Activated gamma-delta T cell treated with Interleukin-2 at 50 U/mL for 16 hours (primary cell): ENCODE measurements around the gene ARG2.

Experiments
- DNase-seq: peaks from one replicate; pipeline ENCODE4 v3.0.0-alpha.2; 2020

ARG2 gene

DNA sequence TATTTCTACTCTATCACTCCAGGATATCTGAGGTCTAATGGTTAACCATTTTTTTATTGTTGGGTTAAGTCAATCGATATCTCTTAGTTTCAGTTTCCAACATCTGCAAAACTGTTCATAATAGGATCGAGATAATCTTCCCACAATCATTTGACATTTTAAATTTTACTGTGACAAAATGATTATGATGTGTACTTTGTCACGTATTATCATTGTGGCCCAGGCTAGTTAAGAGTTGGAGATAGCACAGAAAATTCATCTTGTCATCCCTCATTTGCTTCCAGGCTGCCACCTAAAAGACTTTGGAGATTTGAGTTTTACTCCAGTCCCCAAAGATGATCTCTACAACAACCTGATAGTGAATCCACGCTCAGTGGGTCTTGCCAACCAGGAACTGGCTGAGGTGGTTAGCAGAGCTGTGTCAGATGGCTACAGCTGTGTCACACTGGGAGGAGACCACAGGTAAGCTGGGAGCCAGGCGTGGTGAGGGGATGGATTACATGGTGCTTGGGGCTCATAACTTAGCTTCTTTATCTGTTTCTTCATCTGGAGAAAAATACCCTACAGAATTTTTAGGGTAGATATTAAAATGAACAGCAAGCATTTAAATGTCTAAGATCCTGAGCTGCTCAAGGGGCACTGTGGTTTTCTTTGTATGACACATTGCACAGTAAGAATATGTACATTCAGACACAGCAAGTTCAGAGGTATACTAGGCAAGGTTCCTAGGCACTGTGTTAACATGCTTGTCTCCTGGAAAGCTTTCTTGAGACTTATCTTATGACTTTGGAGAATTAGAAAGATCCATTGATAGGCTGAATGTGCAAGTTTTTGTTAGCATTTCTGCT is 22.4 kb downstream of the ARG2 start:
- no peak for DNase-seq

DNA sequence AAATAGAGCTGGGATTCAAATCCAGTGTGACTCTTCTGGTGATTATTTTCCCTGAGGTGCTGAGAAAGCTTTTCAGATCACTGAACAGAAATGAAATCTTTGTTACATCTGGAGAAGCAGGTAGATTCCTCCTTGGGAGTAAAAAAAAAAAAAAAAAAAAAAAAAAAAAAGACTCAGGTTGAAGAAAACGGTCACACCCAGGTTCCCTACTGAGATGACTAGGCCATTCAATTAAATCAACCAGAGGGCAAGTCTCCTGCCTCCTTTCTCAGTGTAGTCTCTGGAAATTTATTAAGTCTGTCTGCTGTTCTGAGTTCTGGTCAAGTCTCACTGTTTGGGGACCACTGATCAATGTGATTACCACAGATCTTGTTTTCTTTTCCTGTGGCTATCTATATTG is 24.0 kb downstream of the ARG2 start:
- DNase-seq, result no peak

DNA sequence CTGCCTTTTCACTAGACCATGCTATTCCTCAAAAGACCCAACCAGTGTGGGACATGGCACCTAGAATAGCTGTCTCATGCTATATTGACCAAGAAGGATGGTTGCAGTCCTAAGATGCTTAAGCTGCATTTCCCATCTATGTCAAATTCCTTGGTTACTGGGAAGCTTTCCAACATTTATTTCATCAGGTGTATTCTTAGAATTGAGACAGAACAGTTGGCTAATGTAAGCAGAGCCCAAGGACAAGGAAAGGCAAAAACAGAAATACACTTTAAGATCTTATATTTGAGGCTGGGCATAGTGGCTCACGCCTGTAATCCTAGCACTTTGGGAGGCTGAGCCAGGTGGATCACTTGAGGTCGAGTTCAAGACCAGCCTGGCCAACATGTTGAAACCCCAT is 24.7 kb downstream of the ARG2 start:
- DNase-seq, result no peak

DNA sequence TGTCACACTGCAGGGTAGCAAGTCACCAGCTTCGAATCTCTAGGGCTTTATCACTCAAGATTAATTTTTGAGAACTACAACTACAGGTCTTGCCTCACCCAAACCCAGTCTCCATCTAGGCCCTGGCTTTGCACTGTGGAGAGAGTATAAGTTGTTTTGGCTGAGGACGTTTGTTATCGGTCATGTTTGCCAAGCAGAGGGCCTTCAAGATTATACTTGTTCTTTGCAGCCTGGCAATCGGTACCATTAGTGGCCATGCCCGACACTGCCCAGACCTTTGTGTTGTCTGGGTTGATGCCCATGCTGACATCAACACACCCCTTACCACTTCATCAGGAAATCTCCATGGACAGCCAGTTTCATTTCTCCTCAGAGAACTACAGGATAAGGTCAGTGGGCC is 25.7 kb downstream of the ARG2 start:
- DNase-seq, result no peak

DNA sequence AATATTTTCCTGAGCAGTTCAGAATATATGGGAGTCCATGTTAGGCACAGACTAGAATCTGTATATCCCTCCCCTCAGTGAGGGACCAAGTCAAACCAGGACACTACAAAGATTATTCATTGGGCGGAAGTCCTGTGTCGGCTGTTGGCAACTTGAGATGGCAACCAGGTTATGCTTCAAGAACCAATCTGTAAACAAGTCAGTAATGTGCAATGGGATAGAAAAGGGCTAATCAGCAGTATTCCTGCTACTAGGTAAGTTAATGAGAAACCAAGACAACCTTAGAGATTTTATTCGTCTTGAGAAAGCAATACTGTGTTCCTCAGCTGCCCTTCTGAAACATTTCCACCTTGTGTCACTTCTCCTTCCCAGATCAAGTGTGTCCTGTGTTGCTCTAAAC is 26.4 kb downstream of the ARG2 start:
- no peak for DNase-seq

DNA sequence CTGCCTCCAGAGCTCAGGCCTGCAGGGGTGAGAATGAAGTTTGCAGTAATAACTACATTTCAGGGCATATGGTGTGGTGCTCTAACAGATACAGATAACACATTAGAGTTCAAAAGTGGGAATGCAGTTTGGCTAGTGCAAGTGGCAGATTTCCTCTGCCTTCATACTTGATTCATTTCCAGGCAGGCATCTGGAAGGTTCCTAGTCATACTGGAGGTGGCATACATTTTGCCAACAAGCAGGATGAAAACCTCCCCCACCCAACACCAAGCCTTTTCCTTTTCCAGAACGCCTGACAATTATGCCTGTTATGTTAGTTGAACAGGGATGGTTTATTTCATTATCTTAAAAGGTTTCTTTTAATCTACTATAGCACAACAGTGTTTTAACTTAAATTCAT is 30.4 kb downstream of the ARG2 start:
- DNase-seq, result no peak

DNA sequence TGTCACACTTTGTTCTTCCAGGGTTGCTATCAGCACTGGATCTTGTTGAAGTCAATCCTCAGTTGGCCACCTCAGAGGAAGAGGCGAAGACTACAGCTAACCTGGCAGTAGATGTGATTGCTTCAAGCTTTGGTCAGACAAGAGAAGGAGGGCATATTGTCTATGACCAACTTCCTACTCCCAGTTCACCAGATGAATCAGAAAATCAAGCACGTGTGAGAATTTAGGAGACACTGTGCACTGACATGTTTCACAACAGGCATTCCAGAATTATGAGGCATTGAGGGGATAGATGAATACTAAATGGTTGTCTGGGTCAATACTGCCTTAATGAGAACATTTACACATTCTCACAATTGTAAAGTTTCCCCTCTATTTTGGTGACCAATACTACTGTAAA is 31.0 kb downstream of the ARG2 start:
- no peak for DNase-seq

- no peak for DNase-seq
These were observed 32.5 kb downstream of the ARG2 start for GRCh38 chr14:67652189-67652588.

DNA sequence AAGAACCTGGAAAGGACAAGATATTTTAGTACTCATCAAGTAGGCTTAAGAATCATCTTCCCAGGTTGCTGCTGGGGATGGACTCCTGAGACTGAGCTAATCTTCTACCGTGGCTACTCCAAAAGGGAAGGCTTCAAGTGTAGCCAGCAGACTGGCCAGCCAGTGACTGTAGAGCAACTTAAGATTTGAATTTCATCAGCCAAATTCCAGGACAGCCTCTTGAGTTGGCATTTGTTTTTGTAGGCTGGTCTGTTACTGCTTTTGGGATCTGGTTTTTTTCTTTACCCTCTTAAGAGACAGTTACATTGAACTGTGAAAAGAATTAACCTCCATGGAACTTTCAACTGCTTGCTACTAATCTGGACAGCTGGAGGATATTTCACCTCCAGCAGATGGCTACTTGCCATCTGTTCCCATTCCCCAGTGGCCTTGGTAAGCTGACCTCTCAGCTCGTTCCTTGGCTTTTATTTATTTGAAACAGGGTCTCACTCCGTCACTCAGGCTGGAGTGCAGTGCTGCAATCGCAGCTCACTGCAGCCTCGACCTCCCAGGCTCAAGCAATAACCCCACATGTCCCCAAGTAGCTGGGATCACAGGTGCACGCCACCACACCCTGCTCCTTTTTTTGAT is 34.0 kb downstream of the ARG2 start:
- no peak for DNase-seq

DNA sequence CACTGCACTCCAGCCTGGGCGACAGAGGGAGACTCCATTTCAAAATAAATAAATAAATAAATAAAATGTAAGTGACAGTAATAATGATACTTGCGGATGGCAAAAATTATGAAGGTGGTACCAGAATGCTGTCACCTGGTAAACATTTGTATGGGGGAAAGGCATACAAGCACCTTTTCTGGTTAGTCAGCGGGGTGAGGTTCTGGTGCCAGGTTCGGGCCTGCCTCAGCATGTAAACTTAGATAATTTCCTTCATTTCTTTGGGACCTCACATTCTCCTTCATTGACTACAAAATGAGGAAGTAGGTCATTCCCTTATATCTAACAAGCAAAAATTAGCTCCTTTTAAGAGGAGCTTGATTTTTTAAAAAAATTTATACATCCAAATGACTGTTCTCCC is 43.9 kb downstream of the ARG2 start:
- no peak for DNase-seq

GRCh38 chr14:67665868-67666267 is 46.1 kb downstream of the ARG2 start:
- no peak for DNase-seq

GRCh38 chr14:67666750-67667449 is 47.2 kb downstream of the ARG2 start:
- DNase-seq, result no peak

GRCh38 chr14:67668559-67668958 is 48.8 kb downstream of the ARG2 start:
- no peak for DNase-seq

DNA sequence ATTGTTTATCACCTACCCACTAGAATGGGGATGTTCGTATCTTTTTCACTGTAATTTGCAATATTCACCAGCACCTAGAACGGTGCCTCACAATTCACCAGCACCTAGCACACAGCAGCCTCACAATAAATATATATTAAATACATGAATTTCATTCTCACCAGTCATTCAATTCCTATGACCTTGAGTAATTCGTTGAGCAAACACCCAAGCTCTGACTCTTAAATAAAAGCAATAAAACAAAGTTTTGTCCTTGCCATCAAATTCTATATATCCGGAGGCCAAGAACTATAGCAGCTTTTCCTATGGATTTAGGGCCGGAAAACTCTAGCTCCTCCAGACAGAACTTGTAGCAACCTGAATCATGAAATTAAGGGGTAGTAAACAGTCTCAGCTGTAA is 53.7 kb downstream of the ARG2 start:
- no peak for DNase-seq

DNA sequence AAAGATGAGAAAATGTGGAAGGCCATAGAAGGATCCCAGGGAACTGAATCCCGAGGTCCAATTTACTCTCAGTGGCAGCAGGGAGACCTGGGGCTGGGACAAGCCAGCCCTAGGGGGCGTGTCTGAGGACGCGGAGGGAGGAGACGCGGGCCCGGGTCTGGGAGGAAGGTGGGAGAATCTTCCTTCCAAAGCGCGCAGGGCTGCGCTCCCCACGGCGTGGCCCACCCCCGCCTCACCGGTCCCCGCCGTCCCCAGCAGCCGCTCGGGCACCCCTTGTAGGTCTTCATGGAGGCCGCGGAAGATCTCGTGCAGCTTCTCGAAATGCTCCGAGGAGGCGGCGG is 54.4 kb downstream of the ARG2 start:
- DNase-seq, result peak; percentile 41

- peak; percentile 73 for DNase-seq
These were observed 54.9 kb downstream of the ARG2 start, which contains the start of gene VTI1B for GRCh38 chr14:67674480-67675218. Gene VTI1B, minus strand, starts transcription at chr14:67674632. Its CDS starts 143 bp downstream, at chr14:67674489.

DNA sequence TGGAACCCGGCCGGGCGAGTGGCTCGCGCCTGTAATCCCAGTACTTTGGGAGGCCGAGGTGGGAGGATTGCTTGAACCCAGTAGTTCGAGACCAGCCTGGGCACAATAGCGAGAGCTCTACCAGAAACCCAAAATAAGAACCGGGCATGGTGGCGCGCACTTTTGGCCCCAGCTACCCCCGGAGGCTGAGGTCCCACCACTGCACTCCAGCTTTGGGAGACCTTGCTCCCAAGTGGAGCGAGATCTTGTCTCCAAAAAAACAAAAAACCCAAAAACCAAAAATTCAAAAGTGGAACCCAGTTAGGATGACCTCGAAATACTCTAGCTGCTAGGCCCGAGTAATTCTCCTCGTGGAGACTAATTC is 55.5 kb downstream of the ARG2 start:
- DNase-seq, result no peak

DNA sequence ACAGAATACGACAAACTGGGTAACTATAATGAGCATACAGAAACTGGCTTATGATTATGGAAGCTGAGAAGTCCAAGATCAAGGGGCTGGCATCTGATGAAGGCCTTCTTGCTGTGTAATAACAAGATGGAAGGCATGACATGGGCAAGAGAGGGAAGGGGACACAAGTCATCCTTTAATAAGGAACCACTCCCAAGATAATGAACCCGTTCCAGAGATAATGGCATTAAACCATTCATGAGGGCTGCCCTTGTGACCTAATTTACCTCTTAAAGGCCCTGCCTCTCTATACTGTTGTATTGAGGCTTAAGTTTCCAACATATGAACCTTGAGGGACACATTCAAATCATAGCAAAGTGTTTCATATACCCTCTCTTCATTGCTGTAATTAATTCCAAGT is 59.3 kb downstream of the ARG2 start:
- DNase-seq, result no peak

- DNase-seq, result no peak
These were observed 60.4 kb downstream of the ARG2 start for GRCh38 chr14:67680121-67680602.

GRCh38 chr14:67680941-67681340 is 61.2 kb downstream of the ARG2 start:
- no peak for DNase-seq

DNA sequence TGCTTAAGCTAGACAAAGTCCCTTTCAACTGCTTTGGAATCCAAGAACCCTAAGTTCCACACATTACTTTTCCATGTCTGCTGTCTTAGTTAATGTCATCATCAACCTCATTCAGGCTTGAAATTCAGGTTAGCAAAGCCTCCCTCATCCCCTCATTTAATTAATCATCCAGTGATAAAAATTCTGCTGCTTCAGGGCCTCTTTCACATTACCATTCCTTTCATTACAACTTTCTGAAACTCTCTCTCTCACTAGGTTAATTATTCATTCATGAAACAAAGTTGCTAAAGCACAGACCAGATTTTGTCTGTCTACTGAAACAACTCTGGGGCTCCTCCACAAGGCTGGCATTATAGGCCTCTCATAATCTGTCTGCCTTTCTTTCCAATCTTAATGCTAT is 64.1 kb downstream of the ARG2 start:
- no peak for DNase-seq

GRCh38 chr14:67690011-67690410 is 70.3 kb downstream of the ARG2 start:
- DNase-seq, result no peak

- DNase-seq, result peak; percentile 54
These were observed 75.2 kb downstream of the ARG2 start for GRCh38 chr14:67694791-67695393.
